RPMI8226 (cell line): ENCODE results near the gene LCN9.
A peak's percentile ranks its signal among the peaks of the same experiment; 100 is the strongest.

Experiments used
- DNase-seq: peaks from one replicate; pipeline ENCODE4 v3.0.0-alpha.2; 2015

LCN9 gene

GRCh38 chr9:135673941-135674340 is 10.8 kb downstream of the LCN9 start:
- no peak for DNase-seq

- DNase-seq = no peak
These were observed 11.9 kb downstream of the LCN9 start for GRCh38 chr9:135674977-135675376.

GRCh38 chr9:135676891-135677290 is 13.8 kb downstream of the LCN9 start:
- no peak for DNase-seq

DNA sequence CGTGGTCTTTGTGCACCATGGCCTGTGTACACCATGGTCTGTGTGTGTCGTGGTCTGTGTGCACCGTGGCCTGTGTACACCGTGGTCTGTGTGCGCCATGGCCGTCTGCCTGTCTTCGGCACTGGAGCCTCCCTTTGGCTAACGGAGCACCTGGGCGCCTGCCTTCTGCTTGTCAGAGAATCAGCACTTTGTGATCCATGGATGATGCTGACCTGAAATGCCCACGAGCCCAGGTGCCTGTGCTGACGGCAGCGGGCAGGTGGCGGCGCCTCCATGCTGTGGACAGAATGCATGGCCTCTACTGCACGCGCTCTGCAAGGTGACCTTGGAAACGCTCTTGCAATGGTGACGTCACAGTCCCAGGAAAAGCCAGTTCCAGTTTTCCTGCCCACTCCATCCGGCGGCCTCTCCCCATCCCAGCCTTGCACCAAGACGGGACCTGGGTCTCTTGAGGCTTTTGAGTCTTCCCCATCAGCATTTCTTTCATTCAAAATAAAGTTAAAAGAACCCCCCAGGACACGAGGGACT is 14.6 kb downstream of the LCN9 start:
- peak; percentile 59 for DNase-seq

GRCh38 chr9:135678236-135679017 is 15.3 kb downstream of the LCN9 start:
- no peak for DNase-seq

DNA sequence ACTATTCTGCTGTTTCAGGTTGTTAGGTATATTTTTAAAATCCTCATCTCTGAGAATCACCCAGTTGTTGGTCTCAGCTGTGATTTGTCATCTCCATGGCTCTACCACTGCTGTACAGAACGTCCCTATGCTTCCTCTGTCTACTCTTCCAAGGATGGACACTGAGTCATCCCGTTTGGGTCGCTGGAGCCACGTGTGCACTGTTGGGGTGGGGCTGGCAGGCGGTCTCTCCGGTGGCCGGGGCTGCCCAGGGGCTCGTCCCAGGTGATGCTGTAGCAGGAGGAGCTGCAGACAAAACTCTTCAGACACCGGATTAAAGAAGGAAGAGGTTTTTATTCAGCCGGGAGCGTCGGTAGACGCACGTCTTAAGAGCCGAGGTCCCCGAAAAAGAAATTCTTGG is 16.9 kb downstream of the LCN9 start:
- DNase-seq = no peak

DNA sequence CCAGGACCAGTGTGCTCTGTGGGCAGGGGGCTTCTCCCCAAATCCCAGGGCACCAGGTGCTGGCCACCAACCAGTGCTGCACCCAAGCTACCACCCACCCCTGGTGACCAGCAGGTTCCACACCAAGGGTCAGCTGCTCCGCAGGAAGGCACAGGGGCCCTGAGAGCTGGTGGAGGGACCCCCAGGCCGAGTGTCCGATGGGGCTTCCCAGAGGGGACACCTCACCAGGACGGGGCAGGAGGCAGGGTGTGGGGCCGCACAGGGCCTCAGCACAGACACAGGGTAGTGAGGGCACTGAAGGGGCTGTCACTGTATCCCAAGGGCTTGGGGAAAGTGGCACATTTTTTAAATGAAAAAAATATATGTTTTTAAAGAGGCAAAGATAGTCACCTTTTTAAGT is 18.1 kb downstream of the LCN9 start:
- DNase-seq = no peak

GRCh38 chr9:135683401-135684034 is 20.4 kb downstream of the LCN9 start:
- DNase-seq = no peak

GRCh38 chr9:135684691-135685090 is 21.6 kb downstream of the LCN9 start:
- no peak for DNase-seq

GRCh38 chr9:135687216-135687615 is 24.1 kb downstream of the LCN9 start:
- DNase-seq = no peak

- no peak for DNase-seq
These were observed 25.9 kb downstream of the LCN9 start for GRCh38 chr9:135689011-135689410.

DNA sequence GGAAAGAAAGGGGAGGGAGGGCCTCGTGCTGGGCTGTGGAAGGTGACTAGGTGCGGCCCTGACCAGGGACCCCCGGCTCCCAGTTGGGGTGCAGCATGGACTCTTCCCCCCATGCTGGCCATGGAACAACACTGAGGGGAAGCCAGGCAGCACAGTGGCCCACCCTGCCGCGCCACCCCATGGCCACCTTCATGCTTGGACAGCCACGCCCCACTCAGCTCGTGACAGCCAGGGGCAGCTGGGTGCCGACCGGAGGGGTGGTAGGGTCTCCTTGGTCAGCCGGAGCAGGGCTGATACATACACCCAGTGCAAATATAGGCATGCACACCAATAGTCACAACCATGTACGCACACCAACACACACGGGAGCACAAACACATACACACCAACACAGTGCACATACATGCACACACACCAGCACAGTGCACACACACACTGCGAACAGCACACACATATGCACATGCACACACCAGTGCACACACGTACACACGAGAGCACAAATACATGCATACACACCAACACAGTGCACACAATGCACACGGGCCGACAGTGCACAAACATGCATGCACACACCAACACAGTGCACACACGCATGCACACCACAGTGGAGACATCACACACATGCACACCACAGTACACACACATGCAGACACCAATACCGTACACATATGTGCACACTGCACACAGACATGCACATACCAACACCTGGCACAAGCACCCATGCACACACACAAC is 27.9 kb downstream of the LCN9 start:
- DNase-seq = no peak

DNA sequence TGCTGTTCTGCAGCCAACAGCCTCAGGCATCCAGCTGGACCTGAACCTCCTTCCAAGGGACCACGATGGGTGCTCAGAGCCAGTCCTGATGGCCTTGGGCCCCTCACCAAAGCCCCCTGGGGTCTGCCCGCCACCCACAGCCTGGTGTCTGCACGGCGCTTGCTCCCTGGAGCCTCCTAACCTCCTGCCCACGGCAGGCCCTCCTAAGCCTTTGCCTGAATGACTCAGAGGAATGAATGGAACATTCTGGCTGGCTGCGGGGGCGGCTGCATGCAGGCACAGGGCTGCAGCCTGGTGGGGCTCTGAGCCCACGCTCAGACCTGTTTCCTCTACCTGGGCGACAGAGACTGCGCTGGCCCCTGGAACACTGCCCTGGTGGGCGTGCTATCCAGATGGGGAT is 29.3 kb downstream of the LCN9 start:
- no peak for DNase-seq

GRCh38 chr9:135693265-135693664 is 30.2 kb downstream of the LCN9 start:
- DNase-seq = no peak

GRCh38 chr9:135693771-135694170 is 30.7 kb downstream of the LCN9 start:
- no peak for DNase-seq

DNA sequence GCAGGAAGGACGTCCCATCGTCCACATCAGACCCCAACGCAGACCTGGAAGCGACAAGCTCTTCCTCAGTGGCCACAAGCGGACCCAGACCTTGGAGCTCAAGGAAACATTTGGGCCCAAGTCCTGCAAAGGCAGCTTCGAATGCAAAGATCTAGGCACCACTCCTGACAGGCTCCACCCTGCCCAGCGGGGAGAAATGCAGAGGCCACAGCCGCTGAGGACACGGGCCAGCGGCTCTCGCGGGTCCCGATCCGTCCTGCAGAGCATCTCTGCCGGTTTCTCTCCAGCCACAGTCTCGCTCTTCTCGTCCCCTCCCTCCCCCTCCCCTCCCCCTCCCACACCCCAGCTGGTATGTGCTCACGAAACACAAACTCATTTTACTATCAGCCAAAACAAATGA is 31.3 kb downstream of the LCN9 start:
- no peak for DNase-seq

- no peak for DNase-seq
These were observed 31.9 kb downstream of the LCN9 start for GRCh38 chr9:135695036-135695435.

DNA sequence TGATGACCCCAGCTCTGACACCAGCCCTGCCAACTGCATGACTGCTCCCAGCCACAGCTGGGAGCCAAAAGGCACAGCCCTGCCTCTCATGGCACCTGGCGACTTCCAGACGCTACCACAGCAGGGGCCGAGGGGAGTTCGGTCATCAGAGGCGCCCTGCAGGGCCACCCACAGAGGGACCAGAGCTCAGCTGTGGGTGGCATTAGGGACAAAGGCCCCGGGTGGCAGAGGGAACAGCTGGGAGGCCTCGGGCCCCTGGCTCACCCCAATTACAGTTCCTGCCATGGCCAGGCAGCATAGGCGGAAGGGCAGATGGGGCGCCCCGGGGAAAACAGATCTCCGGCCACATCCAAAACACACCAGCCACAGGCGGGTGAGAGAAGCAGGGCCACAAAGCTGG is 32.5 kb downstream of the LCN9 start:
- no peak for DNase-seq

DNA sequence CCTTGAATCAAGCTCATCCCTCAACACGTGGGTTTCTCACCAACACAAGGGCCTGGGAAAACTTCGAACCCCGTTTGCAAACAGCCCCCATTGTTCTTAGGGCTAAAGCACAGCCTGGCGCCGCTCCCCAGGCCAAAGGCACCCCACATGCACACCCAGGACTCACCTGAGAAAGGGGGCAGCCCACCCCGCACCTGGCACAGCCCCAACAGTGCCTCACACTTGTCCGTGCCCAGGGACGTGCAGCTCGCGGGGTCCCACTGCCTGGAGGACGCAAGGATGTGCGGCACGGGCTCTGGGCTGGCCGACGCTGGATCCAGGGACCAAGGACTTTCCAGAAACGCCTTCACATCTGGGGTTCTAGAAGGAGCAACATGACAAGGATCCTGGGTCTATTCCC is 33.3 kb downstream of the LCN9 start:
- DNase-seq = no peak

DNA sequence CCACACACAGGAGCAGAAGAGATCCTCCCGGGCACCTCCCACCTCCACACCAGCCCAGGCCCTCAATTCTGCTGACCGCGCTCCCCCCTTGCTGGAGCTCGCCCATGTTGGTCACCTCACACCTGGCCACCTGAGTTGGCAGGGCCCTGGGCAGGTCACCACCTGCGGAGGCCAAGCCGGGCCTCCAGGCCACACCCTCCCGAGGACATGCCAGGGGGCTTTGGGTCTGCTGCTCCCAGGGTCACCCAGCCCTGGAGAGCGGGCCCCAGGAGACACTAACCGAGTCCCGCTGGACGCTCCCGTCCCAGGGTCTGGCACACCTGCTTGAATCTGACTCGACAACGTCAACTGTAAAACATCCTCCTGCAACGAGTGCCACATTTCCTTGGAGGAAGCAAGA is 34.1 kb downstream of the LCN9 start:
- DNase-seq = no peak

GRCh38 chr9:135698236-135698635 is 35.1 kb downstream of the LCN9 start:
- DNase-seq = no peak

- peak; percentile 68 for DNase-seq
These were observed 35.7 kb downstream of the LCN9 start for GRCh38 chr9:135698767-135699166.

DNA sequence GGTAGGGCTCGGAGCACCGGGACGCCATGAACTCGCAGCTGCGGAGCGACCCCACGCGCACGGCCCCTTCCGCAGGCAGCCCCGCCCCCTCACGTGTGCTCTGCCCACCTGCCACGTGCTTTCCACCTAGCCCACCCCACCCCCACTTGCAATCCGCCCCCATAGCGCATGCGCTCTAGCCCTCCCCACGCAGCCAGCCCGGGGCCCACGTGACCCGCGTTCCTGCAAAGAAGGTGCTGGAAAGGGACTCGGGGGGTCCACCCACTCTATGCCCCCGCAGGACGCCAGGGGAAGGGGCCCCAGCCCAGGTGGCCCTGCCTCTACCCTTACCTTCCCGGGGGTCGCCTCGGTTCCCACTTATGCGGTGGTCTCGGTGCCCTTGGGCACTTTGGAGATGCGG is 36.3 kb downstream of the LCN9 start, which contains the start of gene SOHLH1:
SOHLH1 (minus strand) TSS at position 42 of the 400 bp plus-strand sequence; CDS start at position 28, 14 bp downstream.
- no peak for DNase-seq

- DNase-seq = no peak
These were observed 37.4 kb downstream of the LCN9 start for GRCh38 chr9:135700525-135700924.
